Panc1 (cell line): ENCODE data around the gene GATA5. TPM values are rescaled to one million over a fixed set of nuclear protein-coding genes. Genes with fewer than 3 reads are reported as not detected.

Experiments
- ATAC-seq: fragments of 200-7000 bp; cut with Tn5 transposase; 2 replicates; pipeline ENCODE4 v1.9.1; 2020; ENCODE audit warnings: mild to moderate bottlenecking, moderate library complexity
- BruUV-seq: library from RNA; stranded (reverse); fragments of 400-500 nt; replicated peaks from 2 replicates; lab custom pipeline; 2021; lab: Mats Ljungman, UMichigan
- CTCF ChIA-PET: fragments of 300-600 bp; sonication (Branson Sonifier 250); formaldehyde crosslinking; loops from one replicate; lab custom pipeline; 2022; ENCODE audit warnings: antibody characterized with exemption; lab: Charles Lee
- POLR2A ChIA-PET: fragments of 300-600 bp; sonication (Branson Sonifier 250); formaldehyde crosslinking; loops from one replicate; lab custom pipeline; 2022; ENCODE audit warnings: antibody characterized with exemption; lab: Charles Lee
- DNase-seq: peaks from one replicate; pipeline ENCODE4 v3.0.0-alpha.2; 2010; ENCODE audit warnings: low read depth, low spot score
- H3K27ac ChIP-seq: 2 replicates; pipeline ENCODE4 v1.5.1; 2011; ENCODE audit warnings: mild to moderate bottlenecking, low read length, inconsistent platforms
- H3K27me3 ChIP-seq: fragments of 200-500 bp; sonication (Bioruptor generic); 2 replicates; pipeline ENCODE4 v1.6.0; 2014; ENCODE audit warnings: low read length, inconsistent platforms; ENCODE audit not compliant: control insufficient read depth, insufficient read depth
- H3K36me3 ChIP-seq: fragments of 200-500 bp; sonication (Bioruptor generic); 2 replicates; pipeline ENCODE4 v1.5.1; 2014; ENCODE audit warnings: inconsistent platforms, mild to moderate bottlenecking, low read length, moderate library complexity; ENCODE audit not compliant: control insufficient read depth, insufficient read depth
- H3K4me1 ChIP-seq: 2 replicates; pipeline ENCODE4 v1.5.1; 2011; ENCODE audit warnings: inconsistent platforms, mild to moderate bottlenecking, low read length, moderate library complexity; ENCODE audit not compliant: control insufficient read depth, insufficient read depth
- H3K4me3 ChIP-seq, 2 experiments: 2 replicates each; pipeline ENCODE4 v1.5.1; 2011 to 2012; ENCODE audit warnings: low read depth in 2 of 2, low read length in 2 of 2, mild to moderate bottlenecking in 2 of 2, inconsistent platforms in 1 of 2, moderate library complexity in 1 of 2
- H3K9me3 ChIP-seq: fragments of 200-500 bp; sonication (Bioruptor generic); 2 replicates; pipeline ENCODE4 v1.5.1; 2014; ENCODE audit warnings: low read depth, mild to moderate bottlenecking, inconsistent platforms, low read length, moderate library complexity; ENCODE audit not compliant: control insufficient read depth, insufficient read depth
- CTCF ChIP-seq: fragments of 450-650 bp; IDR thresholded peaks from 2 replicates; pipeline ENCODE4 v1.5.1; 2017; ENCODE audit warnings: mild to moderate bottlenecking
- POLR2AphosphoS5 ChIP-seq: IDR thresholded peaks from 2 replicates; pipeline ENCODE4 v1.6.1; 2012; ENCODE audit warnings: mild to moderate bottlenecking, low read depth, low read length, moderate library complexity
- SIN3A ChIP-seq: IDR thresholded peaks from 2 replicates; pipeline ENCODE4 v1.6.1; 2012; ENCODE audit warnings: low read depth, mild to moderate bottlenecking, low read length, moderate library complexity, borderline replicate concordance; ENCODE audit not compliant: insufficient read depth
- TCF7L2 ChIP-seq: IDR thresholded peaks from 2 replicates; pipeline ENCODE4 v1.6.1; 2011; ENCODE audit warnings: mild to moderate bottlenecking, low read depth, low read length, inconsistent platforms
- in situ Hi-C: cut with HindIII; loops from 2 replicates; pipeline ENCODE4 v1.10.0; 2016; ENCODE audit warnings: low sequenced_read_pairs, low pct_unique_long_range_greater_than_20kb
- intact Hi-C: fragments of 100-400 bp; cut with micrococcal nuclease; formaldehyde crosslinking; loops from one replicate; pipeline ENCODE4 v1.10.0; 2022; ENCODE audit not compliant: unreplicated experiment
- total RNA-seq: library from RNA; stranded (reverse); gene quantifications from one replicate; pipeline ENCODE4 v1.2.1, GENCODE V29; 2021; ENCODE audit not compliant: unreplicated experiment
- TF ChIP-seq, protein P1 (sequence below), 2 experiments: IDR thresholded peaks; 2 replicates each; pipeline ENCODE4 v1.6.1; 2011 to 2012; ENCODE audit warnings: low read depth in 2 of 2, control low read depth in 1 of 2, low read length in 1 of 2, mild to moderate bottlenecking in 1 of 2, moderate library complexity in 1 of 2; ENCODE audit not compliant: insufficient read depth in 1 of 2

The GATA5 gene
- total RNA-seq, 1 experiment from 2014 or later = 53.2 TPM

GRCh38 chr20:62437496-62437895, 38.3 kb downstream of the GATA5 start:
- Histone ChIP-seq H3K4me1 (no peaks in the 10 kb centered on the region), H3K9me3 (no peaks in the 10 kb centered on the region), H3K27me3 (no peaks in the 10 kb centered on the region), H3K36me3 (no peaks in the 10 kb centered on the region), H3K27ac (no peak overlapping the region), H3K4me3 (no peak overlapping the region)
- BruUV-seq = no TSS peak
- POLR2A ChIA-PET = interaction anchor here (0.6 kb wide), 1 partner anchor 53 kb away, joined by 19 read pairs; no protein-coding TSS in a partner anchor
- TF ChIP-seq, protein P1, sequence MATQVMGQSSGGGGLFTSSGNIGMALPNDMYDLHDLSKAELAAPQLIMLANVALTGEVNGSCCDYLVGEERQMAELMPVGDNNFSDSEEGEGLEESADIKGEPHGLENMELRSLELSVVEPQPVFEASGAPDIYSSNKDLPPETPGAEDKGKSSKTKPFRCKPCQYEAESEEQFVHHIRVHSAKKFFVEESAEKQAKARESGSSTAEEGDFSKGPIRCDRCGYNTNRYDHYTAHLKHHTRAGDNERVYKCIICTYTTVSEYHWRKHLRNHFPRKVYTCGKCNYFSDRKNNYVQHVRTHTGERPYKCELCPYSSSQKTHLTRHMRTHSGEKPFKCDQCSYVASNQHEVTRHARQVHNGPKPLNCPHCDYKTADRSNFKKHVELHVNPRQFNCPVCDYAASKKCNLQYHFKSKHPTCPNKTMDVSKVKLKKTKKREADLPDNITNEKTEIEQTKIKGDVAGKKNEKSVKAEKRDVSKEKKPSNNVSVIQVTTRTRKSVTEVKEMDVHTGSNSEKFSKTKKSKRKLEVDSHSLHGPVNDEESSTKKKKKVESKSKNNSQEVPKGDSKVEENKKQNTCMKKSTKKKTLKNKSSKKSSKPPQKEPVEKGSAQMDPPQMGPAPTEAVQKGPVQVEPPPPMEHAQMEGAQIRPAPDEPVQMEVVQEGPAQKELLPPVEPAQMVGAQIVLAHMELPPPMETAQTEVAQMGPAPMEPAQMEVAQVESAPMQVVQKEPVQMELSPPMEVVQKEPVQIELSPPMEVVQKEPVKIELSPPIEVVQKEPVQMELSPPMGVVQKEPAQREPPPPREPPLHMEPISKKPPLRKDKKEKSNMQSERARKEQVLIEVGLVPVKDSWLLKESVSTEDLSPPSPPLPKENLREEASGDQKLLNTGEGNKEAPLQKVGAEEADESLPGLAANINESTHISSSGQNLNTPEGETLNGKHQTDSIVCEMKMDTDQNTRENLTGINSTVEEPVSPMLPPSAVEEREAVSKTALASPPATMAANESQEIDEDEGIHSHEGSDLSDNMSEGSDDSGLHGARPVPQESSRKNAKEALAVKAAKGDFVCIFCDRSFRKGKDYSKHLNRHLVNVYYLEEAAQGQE (IDR thresholded peaks at IDR 0.05; ENCODE audit: insufficient read depth in 1 of 2, low read depth in 2 of 2, low read length in 1 of 2) = no peak
- TF ChIP-seq TCF7L2 (no peak), POLR2AphosphoS5 (no peak), CTCF (no peak), SIN3A (no peak)
- DNase-seq (no peak), ATAC-seq (no peak)
- in situ Hi-C loops = no loop called here
- intact Hi-C loops = no loop called here
- CTCF ChIA-PET = no interaction called here

- Histone ChIP-seq H3K9me3 (no peaks in the 10 kb centered on the region), H3K4me3 (no peak overlapping the region), H3K4me1 (no peaks in the 10 kb centered on the region), H3K27me3 (no peaks in the 10 kb centered on the region), H3K36me3 (no peaks in the 10 kb centered on the region), H3K27ac (no peak overlapping the region)
- ATAC-seq = no peak
- intact Hi-C loops = no loop called here
- ChIA-PET CTCF (no interaction called here), POLR2A (interaction anchor here (0.6 kb wide), 1 partner anchor 117 kb away, joined by 8 read pairs; no protein-coding TSS in a partner anchor)
- BruUV-seq = no TSS peak
- in situ Hi-C loops = no loop called here
- no peak for DNase-seq
- TF ChIP-seq SIN3A (no peak), TCF7L2 (no peak), POLR2AphosphoS5 (no peak), CTCF (no peak)
- TF ChIP-seq, protein P1 (IDR thresholded peaks at IDR 0.05; ENCODE audit: insufficient read depth in 1 of 2, low read depth in 2 of 2, low read length in 1 of 2) = no peak
Observed at GRCh38 chr20:62436692-62437091, 39.1 kb downstream of the GATA5 start.
